ENCODE data around the gene TMEM120A.

The TMEM120A gene

DNA sequence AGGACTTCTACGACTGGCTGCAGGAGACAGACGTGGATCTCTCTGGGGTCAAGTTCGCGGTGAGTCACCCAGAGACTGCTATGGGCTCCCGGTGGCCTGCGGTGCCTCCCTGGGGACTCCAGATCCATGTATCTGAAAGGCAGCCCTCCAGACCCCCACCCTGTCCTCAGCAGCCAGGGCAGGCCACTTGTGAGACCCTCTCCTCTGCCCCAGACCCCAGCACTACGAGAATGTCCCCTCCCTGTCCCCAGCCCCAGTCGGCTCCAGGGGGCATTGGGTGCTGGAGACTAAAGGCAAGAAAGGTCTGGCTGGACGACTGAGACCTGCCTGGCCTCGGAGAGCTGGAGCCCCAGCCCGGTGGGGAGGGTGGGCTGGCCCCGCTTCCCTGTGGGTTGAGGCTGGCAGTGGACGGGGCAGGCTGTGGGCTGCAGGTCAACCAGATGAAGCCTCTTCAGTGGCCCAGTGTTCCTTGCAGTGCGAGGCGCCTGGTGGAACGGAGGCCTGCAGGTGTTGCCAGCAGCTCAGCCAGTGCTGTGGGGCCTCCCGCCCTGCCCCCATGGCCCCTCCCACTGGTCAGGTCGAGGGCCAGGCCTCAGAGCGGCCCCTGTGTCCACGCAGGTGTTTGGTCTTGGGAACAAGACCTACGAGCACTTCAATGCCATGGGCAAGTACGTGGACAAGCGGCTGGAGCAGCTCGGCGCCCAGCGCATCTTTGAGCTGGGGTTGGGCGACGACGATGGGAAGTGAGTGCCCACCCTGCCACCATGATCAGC is 13.8 kb downstream of the TMEM120A start:
- DNase-seq: no peak

DNA sequence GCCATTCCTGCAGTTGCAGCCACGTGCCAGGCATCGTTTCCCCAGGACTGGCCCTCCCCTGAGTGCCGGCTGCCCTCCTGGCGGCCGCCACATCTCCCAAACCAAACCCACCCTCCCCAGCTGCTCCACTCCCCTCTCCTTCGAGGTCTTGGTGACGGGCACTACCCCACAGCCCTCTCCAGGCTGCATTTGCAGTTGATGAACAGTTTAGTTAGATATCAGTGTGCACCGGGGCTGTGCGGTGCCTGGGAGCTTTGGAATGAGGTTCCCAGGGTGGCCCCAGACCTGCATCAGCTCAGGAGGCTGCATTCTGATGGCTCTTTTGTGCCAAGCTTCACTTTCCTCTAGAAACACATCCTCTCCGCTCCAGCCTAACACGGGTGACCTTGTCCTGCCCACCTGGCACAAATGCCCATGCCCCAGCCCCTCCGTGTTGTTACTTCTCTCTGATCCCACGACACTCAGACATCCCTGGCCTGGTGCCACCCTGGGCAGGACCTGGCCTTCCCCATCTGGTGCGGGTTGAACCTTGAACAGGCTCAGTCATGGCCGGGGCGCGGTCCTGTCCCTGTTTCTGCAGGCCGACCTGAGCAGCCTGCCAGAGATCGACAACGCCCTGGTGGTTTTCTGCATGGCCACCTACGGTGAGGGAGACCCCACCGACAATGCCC is 14.5 kb downstream of the TMEM120A start:
- DNase-seq: no peak

GRCh38 chr7:75977743-75978142 is 16.7 kb downstream of the TMEM120A start:
- no peak for DNase-seq

GRCh38 chr7:75971961-75972763 is 22.2 kb downstream of the TMEM120A start:
- no peak for DNase-seq

DNA sequence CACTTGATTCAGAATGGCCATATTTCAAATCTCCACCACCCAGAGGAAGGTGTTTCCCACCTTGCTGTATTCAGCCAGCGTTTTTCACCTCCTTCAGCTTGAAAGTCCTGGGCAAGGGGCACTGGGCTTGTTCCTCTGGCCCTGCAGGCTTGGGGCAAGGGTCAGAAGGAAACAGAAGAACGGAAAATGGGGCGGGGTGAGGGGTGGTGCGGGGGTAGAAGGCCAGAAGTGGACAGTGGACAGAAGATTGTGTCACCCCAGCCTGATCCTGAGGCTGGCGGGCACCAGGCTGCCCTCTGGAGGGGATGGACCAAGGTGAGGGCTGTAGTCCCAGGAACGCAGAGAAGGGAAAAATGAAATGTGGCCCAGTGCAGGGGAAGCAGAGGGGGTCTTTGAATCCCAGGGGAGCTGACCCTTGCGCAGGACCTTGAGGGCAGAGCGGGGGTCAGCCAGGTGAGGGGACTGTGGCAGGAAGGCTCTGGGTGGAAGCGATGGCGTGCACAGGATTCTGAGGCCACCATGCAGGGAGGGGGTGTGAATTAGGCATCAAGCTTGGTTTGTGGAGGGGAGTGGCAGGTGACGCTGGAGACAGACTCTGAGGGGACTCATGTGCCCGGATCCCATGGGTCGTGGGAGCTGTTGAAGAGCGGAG is 23.0 kb downstream of the TMEM120A start:
- DNase-seq: no peak

GRCh38 chr7:75969704-75970498 is 24.5 kb downstream of the TMEM120A start:
- no peak for DNase-seq

GRCh38 chr7:75969182-75969581 is 25.2 kb downstream of the TMEM120A start:
- no peak for DNase-seq

DNA sequence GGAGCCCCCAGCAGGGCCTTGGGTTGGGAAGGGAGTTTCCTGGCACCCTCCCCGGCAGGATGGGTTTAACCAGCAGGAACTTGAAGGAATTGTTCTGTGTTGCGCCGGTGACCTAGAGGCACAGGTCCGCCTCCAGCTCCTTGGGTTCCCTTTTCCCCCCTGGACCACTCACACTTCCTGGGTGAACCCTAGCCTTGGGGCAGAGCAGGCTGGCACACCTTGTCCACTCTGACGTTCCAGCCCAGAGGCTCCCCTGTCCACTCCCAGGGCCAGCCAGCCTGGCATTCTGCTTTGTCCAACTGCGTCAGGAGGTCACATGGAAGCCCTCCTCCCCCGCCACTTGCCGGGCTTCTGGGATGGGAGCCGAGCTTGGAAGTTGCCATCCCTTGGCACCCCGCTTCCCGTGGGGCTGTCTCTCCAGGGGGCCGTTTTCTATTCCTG is 25.8 kb downstream of the TMEM120A start:
- DNase-seq: no peak

DNA sequence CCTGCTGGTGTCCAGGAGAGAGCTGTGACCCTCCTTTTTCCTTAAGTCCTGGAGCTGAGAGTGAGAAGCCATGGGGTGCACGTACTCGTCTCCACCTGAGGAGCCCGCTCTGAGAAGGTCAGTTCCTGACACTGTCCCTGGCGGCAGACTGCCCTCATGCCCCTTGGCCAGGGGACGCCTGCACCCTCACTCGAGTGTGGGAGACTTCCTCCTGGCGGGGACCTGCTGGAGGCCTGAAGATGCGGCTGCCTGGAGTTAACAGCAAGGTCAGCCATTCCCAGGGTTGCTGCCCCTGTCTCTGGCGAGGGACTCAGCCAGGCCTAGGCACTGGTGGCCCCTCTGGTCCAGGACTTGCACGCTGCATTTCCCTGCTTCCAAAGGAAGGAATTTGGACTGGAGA is 26.4 kb downstream of the TMEM120A start:
- DNase-seq: no peak

GRCh38 chr7:75967487-75967997 is 26.9 kb downstream of the TMEM120A start:
- no peak for DNase-seq

DNA sequence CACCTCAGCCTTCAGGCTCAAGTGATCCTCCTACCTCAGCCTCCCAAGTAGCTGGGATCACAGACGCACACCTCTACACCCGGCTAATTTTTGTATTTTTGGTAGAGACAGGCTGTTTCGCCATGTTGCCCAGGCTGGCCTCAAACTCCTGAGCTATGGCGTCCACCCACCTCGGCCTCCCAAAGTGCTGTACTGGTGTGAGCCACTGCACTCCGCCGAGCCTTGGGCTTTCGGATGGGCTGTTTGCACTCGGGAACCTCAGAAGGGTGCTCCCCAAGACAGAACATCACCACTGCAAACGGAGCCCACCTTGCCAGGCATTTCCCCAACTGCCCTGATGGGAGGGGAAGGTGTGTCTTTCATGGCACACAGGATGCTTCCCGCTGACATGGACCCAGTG is 27.3 kb downstream of the TMEM120A start:
- no peak for DNase-seq

DNA sequence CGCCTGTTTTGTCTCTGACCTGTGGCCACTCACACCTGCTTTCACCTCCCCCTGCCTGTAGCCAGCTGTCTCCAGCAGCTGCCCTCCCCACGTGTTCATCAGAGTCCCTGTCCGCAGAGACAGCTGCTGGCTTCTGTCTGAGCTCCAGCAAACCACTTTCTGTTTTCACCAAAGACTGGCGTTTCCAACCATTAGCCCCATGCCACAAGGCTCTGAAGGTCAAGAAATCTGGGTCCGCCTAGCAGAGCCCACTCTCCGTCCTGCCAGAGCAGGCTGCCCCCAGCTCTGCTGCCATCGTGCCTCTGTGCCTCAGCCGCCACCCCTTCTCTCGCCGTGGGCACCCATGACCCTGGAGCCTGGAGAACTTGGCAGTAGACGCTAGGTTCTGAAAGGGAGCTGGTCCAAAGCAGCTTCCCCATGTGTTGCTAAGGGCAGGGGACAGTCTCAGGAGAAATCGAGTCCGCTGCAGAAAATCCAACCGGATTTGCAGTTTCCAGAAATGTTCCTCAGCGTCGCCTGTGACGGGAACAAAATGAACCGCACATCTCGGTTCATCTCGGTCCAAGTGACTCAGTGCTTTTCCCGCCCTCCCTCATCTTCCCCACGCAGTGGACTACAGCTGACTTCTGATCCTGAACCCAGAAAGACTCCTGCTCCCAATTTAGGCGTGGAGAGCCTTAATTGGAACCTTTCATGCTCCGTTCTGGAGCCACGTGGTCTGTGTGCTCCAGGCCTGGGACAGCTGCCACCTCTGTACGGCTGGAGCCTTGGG is 28.0 kb downstream of the TMEM120A start:
- DNase-seq: no peak

GRCh38 chr7:75965617-75966016 is 28.8 kb downstream of the TMEM120A start:
- DNase-seq: no peak

- no peak for DNase-seq
Observed at GRCh38 chr7:75963381-75963995, 30.9 kb downstream of the TMEM120A start.

DNA sequence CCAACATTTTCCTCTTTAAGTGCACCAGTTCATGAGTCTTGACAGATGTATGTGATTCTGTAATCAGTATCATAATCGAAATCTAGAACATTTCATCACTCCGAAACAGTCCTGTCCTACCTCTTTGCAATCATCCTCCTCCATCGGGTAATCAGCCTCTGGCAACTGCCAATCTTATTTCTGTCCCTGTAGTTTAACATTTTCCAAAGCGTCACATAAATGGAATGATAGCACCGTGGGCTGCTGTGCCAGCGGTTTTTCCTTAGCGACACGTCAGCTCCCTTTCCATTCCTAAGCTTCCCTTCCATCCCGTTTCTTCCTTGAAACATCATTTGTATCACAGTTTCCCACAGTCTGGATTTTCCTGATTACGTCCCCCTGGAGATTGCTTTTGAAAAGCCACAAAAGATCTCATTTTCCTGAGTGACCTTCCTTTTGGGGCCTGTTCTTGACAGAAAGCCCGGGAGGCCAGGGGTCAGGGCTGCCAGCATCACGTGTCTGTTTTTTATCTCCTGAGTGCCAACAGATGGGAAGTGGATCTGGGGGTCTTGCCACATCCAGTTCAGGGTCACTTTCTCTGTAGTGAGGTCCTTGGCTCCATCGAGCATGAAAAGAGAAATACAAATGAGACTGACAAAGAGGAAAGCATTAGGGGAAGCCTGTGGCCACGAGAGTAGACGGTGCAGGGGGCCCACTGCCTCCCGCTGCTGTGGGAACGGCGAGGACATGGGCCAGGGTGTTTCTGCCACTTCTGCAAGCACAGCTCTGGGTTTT is 31.6 kb downstream of the TMEM120A start:
- DNase-seq: no peak

- no peak for DNase-seq
Observed at GRCh38 chr7:75961218-75961617, 33.2 kb downstream of the TMEM120A start.

DNA sequence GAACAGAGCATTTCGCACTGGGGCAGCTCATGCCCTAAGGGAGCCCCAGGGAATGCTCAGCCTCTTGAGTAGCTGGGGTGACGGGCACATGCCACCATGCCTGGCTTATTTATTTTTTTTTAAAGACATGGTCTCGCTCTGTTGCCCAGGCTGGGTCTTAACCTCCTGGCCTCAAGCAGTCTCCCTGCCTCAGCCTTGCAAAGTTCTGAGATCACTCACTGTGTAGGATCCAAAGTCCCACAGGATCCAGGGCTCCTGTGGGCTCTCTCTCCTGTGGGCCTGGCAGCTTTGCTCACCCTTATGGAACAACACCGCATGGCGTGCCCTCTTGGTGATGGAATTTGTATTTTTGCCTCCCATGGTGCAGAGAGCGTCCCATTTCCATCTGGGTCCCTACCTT is 34.0 kb downstream of the TMEM120A start:
- no peak for DNase-seq

- no peak for DNase-seq
Observed at GRCh38 chr7:75958802-75959543, 35.4 kb downstream of the TMEM120A start.
